Upper lobe of left lung (tissue), 4 donors: Measurements from ENCODE around the gene RAB3GAP1.

Experiments
- POLR2A ChIP-seq, 4 donors: fragments of 450-650 bp; IDR thresholded peaks; one replicate each; pipeline ENCODE4 v1.5.1; 2016 to 2017; ENCODE audit warnings: antibody characterized with exemption in 4 of 4, mild to moderate bottlenecking in 2 of 4
- POLR2AphosphoS5 ChIP-seq, 2 donors: sonication (generic); formaldehyde crosslinking; IDR thresholded peaks; one replicate each; pipeline ENCODE4 v1.5.1; 2017; ENCODE audit warnings: antibody characterized with exemption in 2 of 2

GRCh38 chr2:135219226-135219625 is 167.1 kb downstream of the RAB3GAP1 start:
- TF ChIP-seq POLR2AphosphoS5 (IDR thresholded peaks at IDR 0.05), result no peak
- no peak for TF ChIP-seq POLR2A (IDR thresholded peaks at IDR 0.05)
